H9 (cell line): ENCODE measurements around the gene DCHS2. TPM values are rescaled to one million over a fixed set of nuclear protein-coding genes. Genes with fewer than 3 reads are reported as not detected.

Experiments used
- DNase-seq: peaks from one replicate; pipeline ENCODE4 v3.0.0-alpha.2; 2017
- H2AFZ ChIP-seq: one replicate; pipeline ENCODE4 v1.6.1; 2013; ENCODE audit warnings: mild to moderate bottlenecking, low read length, control low read depth, moderate library complexity
- H2AK5ac ChIP-seq: 2 replicates; pipeline ENCODE4 v1.6.1; 2013; ENCODE audit warnings: low read length, control low read depth, mixed read lengths; ENCODE audit not compliant: insufficient read length
- H2BK120ac ChIP-seq: one replicate; pipeline ENCODE4 v1.6.1; 2013; ENCODE audit warnings: low read depth, mild to moderate bottlenecking, low read length, control low read depth, inconsistent platforms; ENCODE audit not compliant: poor library complexity, severe bottlenecking
- H2BK12ac ChIP-seq: 2 replicates; pipeline ENCODE4 v1.6.1; 2013; ENCODE audit warnings: low read length, control low read depth, mixed read lengths, low read depth; ENCODE audit not compliant: insufficient read length
- H2BK15ac ChIP-seq: 2 replicates; pipeline ENCODE4 v1.6.1; 2013; ENCODE audit warnings: low read depth, low read length, control low read depth
- H2BK20ac ChIP-seq: one replicate; pipeline ENCODE4 v1.6.1; 2013; ENCODE audit warnings: low read depth, mild to moderate bottlenecking, low read length, control low read depth, inconsistent platforms; ENCODE audit not compliant: poor library complexity, severe bottlenecking
- H2BK5ac ChIP-seq: 2 replicates; pipeline ENCODE4 v1.6.1; 2013; ENCODE audit warnings: low read length, control low read depth, mixed read lengths; ENCODE audit not compliant: insufficient read length
- H3K14ac ChIP-seq: 2 replicates; pipeline ENCODE4 v1.6.1; 2013; ENCODE audit warnings: low read length, control low read depth; ENCODE audit not compliant: insufficient read depth
- H3K18ac ChIP-seq: 2 replicates; pipeline ENCODE4 v1.6.1; 2013; ENCODE audit warnings: low read depth, mild to moderate bottlenecking, mixed read lengths, low read length, control low read depth; ENCODE audit not compliant: insufficient read length
- H3K23ac ChIP-seq: 2 replicates; pipeline ENCODE4 v1.6.1; 2013; ENCODE audit warnings: low read length, control low read depth, mixed read lengths, low read depth; ENCODE audit not compliant: insufficient read length
- H3K23me2 ChIP-seq: 2 replicates; pipeline ENCODE4 v1.6.1; 2013; ENCODE audit warnings: low read depth, mild to moderate bottlenecking, mixed read lengths, low read length, control low read depth; ENCODE audit not compliant: insufficient read length, poor library complexity, severe bottlenecking
- H3K27ac ChIP-seq: 2 replicates; pipeline ENCODE4 v1.5.1; 2013; ENCODE audit warnings: low read length, control low read depth, mixed read lengths, low read depth; ENCODE audit not compliant: insufficient read length
- H3K27me3 ChIP-seq: 2 replicates; pipeline ENCODE4 v1.6.1; 2013; ENCODE audit warnings: low read length, control low read depth, inconsistent platforms; ENCODE audit not compliant: insufficient read depth
- H3K4ac ChIP-seq: 2 replicates; pipeline ENCODE4 v1.6.1; 2013; ENCODE audit warnings: low read depth, mild to moderate bottlenecking, control low read depth, inconsistent platforms, low read length, moderate library complexity
- H3K4me1 ChIP-seq: 2 replicates; pipeline ENCODE4 v1.6.1; 2013; ENCODE audit warnings: low read length, control low read depth, inconsistent platforms; ENCODE audit not compliant: insufficient read depth
- H3K4me2 ChIP-seq: 2 replicates; pipeline ENCODE4 v1.6.1; 2013; ENCODE audit warnings: low read length, control low read depth, mixed read lengths; ENCODE audit not compliant: insufficient read length, insufficient read depth
- H3K56ac ChIP-seq: 2 replicates; pipeline ENCODE4 v1.6.1; 2013; ENCODE audit warnings: low read depth, mild to moderate bottlenecking, mixed read lengths, low read length, control low read depth; ENCODE audit not compliant: insufficient read length
- H3K79me1 ChIP-seq: 2 replicates; pipeline ENCODE4 v1.6.1; 2013; ENCODE audit warnings: low read depth, mild to moderate bottlenecking, moderate library complexity, low read length, control low read depth, inconsistent platforms; ENCODE audit not compliant: insufficient read depth, poor library complexity, severe bottlenecking
- H3K79me2 ChIP-seq: 2 replicates; pipeline ENCODE4 v1.6.1; 2013; ENCODE audit warnings: low read length, control low read depth, inconsistent platforms; ENCODE audit not compliant: insufficient read depth
- H3K9ac ChIP-seq: 2 replicates; pipeline ENCODE4 v1.6.1; 2013; ENCODE audit warnings: low read length, control low read depth, mixed read lengths; ENCODE audit not compliant: insufficient read length; ENCODE audit errors: extremely low read depth
- H3K9me3 ChIP-seq: one replicate; pipeline ENCODE4 v1.6.1; 2013; ENCODE audit warnings: low read depth, low read length, inconsistent platforms; ENCODE audit not compliant: control insufficient read depth
- H3T11ph ChIP-seq: one replicate; pipeline ENCODE4 v1.6.1; 2013; ENCODE audit warnings: mild to moderate bottlenecking, low read length, control low read depth, inconsistent platforms
- H4K20me1 ChIP-seq: one replicate; pipeline ENCODE4 v1.6.1; 2013; ENCODE audit not compliant: control insufficient read depth, insufficient read length, insufficient read depth
- H4K5ac ChIP-seq: 2 replicates; pipeline ENCODE4 v1.6.1; 2013; ENCODE audit warnings: low read depth, mild to moderate bottlenecking, mixed read lengths, low read length, control low read depth; ENCODE audit not compliant: insufficient read length
- H4K8ac ChIP-seq: replicated peaks from 2 replicates; pipeline ENCODE4 v1.6.1; 2013; ENCODE audit warnings: low read length, control low read depth, mixed read lengths, low read depth; ENCODE audit not compliant: insufficient read length
- H4K91ac ChIP-seq: 2 replicates; pipeline ENCODE4 v1.6.1; 2013; ENCODE audit warnings: low read depth, mild to moderate bottlenecking, moderate library complexity, mixed read lengths, low read length, control low read depth; ENCODE audit not compliant: insufficient read length
- H3K27ac Mint-ChIP-seq, 3 experiments: 2 replicates in 2 of 3; 3 replicates in 1 of 3; pipeline ENCODE4 v1.8.0; 2020 to 2021; ENCODE audit warnings: mixed read lengths in 3 of 3, mild to moderate bottlenecking in 1 of 3, moderate library complexity in 1 of 3
- H3K27me3 Mint-ChIP-seq: 2 replicates; pipeline ENCODE4 v1.8.0; 2021; ENCODE audit warnings: low read depth, mild to moderate bottlenecking, moderate library complexity, mixed read lengths
- H3K36me3 Mint-ChIP-seq, 3 experiments: 2 replicates in 2 of 3; 3 replicates in 1 of 3; pipeline ENCODE4 v1.8.0; 2020 to 2021; ENCODE audit warnings: low read depth in 3 of 3, mixed read lengths in 3 of 3; ENCODE audit not compliant: insufficient read depth in 1 of 3
- H3K4me1 Mint-ChIP-seq, 2 experiments: 2 replicates each; pipeline ENCODE4 v1.8.0; 2020; ENCODE audit warnings: mixed read lengths in 2 of 2
- H3K4me3 Mint-ChIP-seq, 2 experiments: 2 replicates in 1 of 2; 3 replicates in 1 of 2; pipeline ENCODE4 v1.8.0; 2020 to 2021; ENCODE audit warnings: mild to moderate bottlenecking in 2 of 2, mixed read lengths in 2 of 2, moderate library complexity in 1 of 2
- H3K9me3 Mint-ChIP-seq, 2 experiments: 2 replicates in 1 of 2; 3 replicates in 1 of 2; pipeline ENCODE4 v1.8.0; 2020; ENCODE audit warnings: mild to moderate bottlenecking in 2 of 2, mixed read lengths in 2 of 2, moderate library complexity in 1 of 2
- WGBS: extraction: QIAGEN DNeasy Blood & Tissue Kit; methylation state at CpG from one replicate; pipeline ENCODE4 v1.1.7; 2013; ENCODE audit warnings: missing lambda C conversion rate, low lambda C conversion rate, mixed read lengths; ENCODE audit not compliant: insufficient read length; ENCODE audit errors: extremely low coverage; 5-methylcytosine and 5-hydroxymethylcytosine counted together
- total RNA-seq: library from RNA; stranded (reverse); gene quantifications from 2 replicates; pipeline ENCODE4 v1.2.1, GENCODE V29; 2021
- TF ChIP-seq, protein P1 (sequence below): fragments of 200-600 bp; sonication (generic); conservative IDR thresholded peaks from 3 replicates; pipeline ENCODE4 v1.8.0; 2021; ENCODE audit warnings: antibody characterized with exemption, mild to moderate bottlenecking

The DCHS2 gene
- total RNA-seq, 1 experiment from 2014 or later: 0.57 TPM

DNA sequence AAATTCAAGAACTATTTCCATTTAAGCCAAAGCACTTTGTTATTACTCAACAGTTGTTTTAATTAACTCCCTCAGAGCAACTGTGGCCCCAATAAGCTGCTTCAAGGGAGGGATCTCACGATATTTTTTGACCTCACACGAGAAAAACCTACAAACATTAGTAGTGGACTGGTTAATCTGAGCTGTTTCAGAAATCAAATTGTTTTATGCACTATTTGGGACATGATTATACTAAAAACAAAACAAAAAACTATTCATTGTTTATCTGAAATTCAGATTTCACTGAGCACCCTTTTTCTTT is 74.3 kb downstream of the DCHS2 start:
- H3K27ac ChIP-seq: no peak overlapping the region
- H3K27ac Mint-ChIP-seq: no peak overlapping the region
- no peak overlapping the region for H2BK20ac ChIP-seq
- no peaks in the 10 kb centered on the region; a peak in 1 of 7 replicates for H3K36me3 Mint-ChIP-seq
- H3K56ac ChIP-seq: no peak overlapping the region
- H3K27me3 Mint-ChIP-seq: peaks cover 19% of the 10 kb centered on the region
- H3K9me3 ChIP-seq: no peaks in the 10 kb centered on the region
- H2BK5ac ChIP-seq: no peak overlapping the region
- H4K91ac ChIP-seq: no peak overlapping the region
- TF ChIP-seq, protein P1, sequence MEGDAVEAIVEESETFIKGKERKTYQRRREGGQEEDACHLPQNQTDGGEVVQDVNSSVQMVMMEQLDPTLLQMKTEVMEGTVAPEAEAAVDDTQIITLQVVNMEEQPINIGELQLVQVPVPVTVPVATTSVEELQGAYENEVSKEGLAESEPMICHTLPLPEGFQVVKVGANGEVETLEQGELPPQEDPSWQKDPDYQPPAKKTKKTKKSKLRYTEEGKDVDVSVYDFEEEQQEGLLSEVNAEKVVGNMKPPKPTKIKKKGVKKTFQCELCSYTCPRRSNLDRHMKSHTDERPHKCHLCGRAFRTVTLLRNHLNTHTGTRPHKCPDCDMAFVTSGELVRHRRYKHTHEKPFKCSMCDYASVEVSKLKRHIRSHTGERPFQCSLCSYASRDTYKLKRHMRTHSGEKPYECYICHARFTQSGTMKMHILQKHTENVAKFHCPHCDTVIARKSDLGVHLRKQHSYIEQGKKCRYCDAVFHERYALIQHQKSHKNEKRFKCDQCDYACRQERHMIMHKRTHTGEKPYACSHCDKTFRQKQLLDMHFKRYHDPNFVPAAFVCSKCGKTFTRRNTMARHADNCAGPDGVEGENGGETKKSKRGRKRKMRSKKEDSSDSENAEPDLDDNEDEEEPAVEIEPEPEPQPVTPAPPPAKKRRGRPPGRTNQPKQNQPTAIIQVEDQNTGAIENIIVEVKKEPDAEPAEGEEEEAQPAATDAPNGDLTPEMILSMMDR: no peak
- peaks cover 6% of the 10 kb centered on the region for H3K23me2 ChIP-seq
- H3K79me2 ChIP-seq: no peaks in the 10 kb centered on the region
- no peak for DNase-seq
- H3K4me1 Mint-ChIP-seq: peaks cover 18 to 20% of the 10 kb centered on the region in 2 experiments
- H3K9me3 Mint-ChIP-seq: no peaks in the 10 kb centered on the region; a peak in 1 of 5 replicates
- H3K4me3 Mint-ChIP-seq: peak overlapping the region; percentile 84 to 97
- H2BK15ac ChIP-seq: no peak overlapping the region
- H3K14ac ChIP-seq: no peak overlapping the region
- H3T11ph ChIP-seq: no peak overlapping the region
- H3K4me1 ChIP-seq: peaks cover 2% of the 10 kb centered on the region; the same call in 1 of the 2 replicates
- H4K5ac ChIP-seq: no peak overlapping the region
- no peak overlapping the region for H2AFZ ChIP-seq
- peak overlapping the region; percentile 87 for H3K4me2 ChIP-seq
- no peak overlapping the region for H3K4ac ChIP-seq
- H4K8ac ChIP-seq: no peak overlapping the region
- H2BK12ac ChIP-seq: no peak overlapping the region
- no peak overlapping the region for H3K23ac ChIP-seq
- no peak overlapping the region for H3K18ac ChIP-seq
- no peak overlapping the region for H2AK5ac ChIP-seq
- no peak overlapping the region for H3K9ac ChIP-seq
- no peaks in the 10 kb centered on the region for H3K27me3 ChIP-seq
- no CpG with 5 or more reads among the region's 2 CpGs for WGBS
- no peak overlapping the region for H2BK120ac ChIP-seq
- H3K79me1 ChIP-seq: no peaks in the 10 kb centered on the region
- no peaks in the 10 kb centered on the region for H4K20me1 ChIP-seq
